Activated CD4-positive, alpha-beta T cell treated with anti-CD3 and anti-CD28 coated beads, Interleukin-2, amount 50 U/mL, for 48 hours (primary cell): ENCODE results near the gene BAZ2A.
"Not testable (repeated sequence)": the region's sequence is repeated elsewhere in the genome, so short reads cannot be mapped to it uniquely, and the experiment has no call there.

Source experiments
- DNase-seq, 2 experiments: peaks; one replicate each; pipeline ENCODE4 v3.0.0-alpha.2; 2020

Gene BAZ2A

GRCh38 chr12:56591961-56592360 lies 38.2 kb downstream of the BAZ2A start:
- no peak for DNase-seq

GRCh38 chr12:56591126-56591525 lies 39.0 kb downstream of the BAZ2A start:
- no peak for DNase-seq

- peak in 1 of 2 experiments; percentile 19 for DNase-seq
These were observed 39.8 kb downstream of the BAZ2A start for GRCh38 chr12:56590237-56590830.

GRCh38 chr12:56589783-56590182 lies 40.3 kb downstream of the BAZ2A start:
- no peak for DNase-seq

- DNase-seq = no peak
These were observed 45.0 kb downstream of the BAZ2A start for GRCh38 chr12:56585098-56585497.

- peak in 1 of 2 experiments; percentile 29 for DNase-seq
These were observed 48.5 kb downstream of the BAZ2A start for GRCh38 chr12:56581418-56582145.

- no peak for DNase-seq
These were observed 51.1 kb downstream of the BAZ2A start for GRCh38 chr12:56578983-56579546.

GRCh38 chr12:56577248-56577647 lies 52.9 kb downstream of the BAZ2A start:
- DNase-seq = not testable (repeated sequence)

GRCh38 chr12:56574210-56574609 lies 55.9 kb downstream of the BAZ2A start:
- no peak for DNase-seq

GRCh38 chr12:56572288-56572687 lies 57.8 kb downstream of the BAZ2A start:
- no peak for DNase-seq

GRCh38 chr12:56571121-56571520 lies 59.0 kb downstream of the BAZ2A start:
- no peak for DNase-seq

- no peak for DNase-seq
These were observed 62.0 kb downstream of the BAZ2A start for GRCh38 chr12:56568146-56568545.

- peak; percentile 27 to 45 for DNase-seq
These were observed 64.5 kb downstream of the BAZ2A start for GRCh38 chr12:56565510-56566101.

GRCh38 chr12:56551070-56551469 lies 79.1 kb downstream of the BAZ2A start:
- DNase-seq = no peak

- no peak for DNase-seq
These were observed 83.4 kb downstream of the BAZ2A start for GRCh38 chr12:56546680-56547079.
